ENCODE data around the gene PKNOX2. TPM values are rescaled to one million over a fixed set of nuclear protein-coding genes. Genes with fewer than 3 reads are reported as not detected.

The PKNOX2 gene
- total and polyA plus RNA-seq, 2 of the 8 experiments (the other 6 are each of a cell fraction or from before 2014, with no cell fraction given) = 2.0 TPM

DNA sequence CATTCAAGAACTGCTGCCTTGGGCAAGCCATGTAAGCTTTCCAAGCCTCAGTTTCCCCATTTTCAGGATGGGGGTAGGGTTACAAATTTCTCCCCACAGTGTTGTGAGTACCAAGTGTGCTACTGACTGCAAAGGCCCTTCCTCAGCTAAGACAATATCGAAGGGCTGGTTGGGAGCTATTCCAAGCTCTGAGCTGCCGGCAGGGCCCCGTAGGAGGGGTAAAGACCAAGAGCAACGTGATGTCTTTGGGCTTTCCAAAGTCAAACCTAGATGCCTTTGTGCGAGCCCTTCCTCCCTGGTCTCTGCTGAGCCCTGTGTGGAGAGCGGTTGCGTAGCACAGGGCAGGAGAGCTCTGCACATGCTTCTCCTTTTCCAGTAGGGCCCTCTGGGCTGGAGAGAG is 29.3 kb downstream of the PKNOX2 start:
- Histone ChIP-seq H3K14ac (ENCODE audit: insufficient read length) (no peak overlapping the region), H3K23ac (ENCODE audit: insufficient read length) (no peak overlapping the region), H2BK20ac (ENCODE audit: low read length) (no peak overlapping the region), H2AK5ac (ENCODE audit: low read depth, low read length) (no peak overlapping the region), H2BK12ac (ENCODE audit: low read depth, low read length) (no peak overlapping the region), H4K20me1 (replicated peaks in 1 of 2; ENCODE audit: control insufficient read depth in 1 of 2, insufficient read depth in 2 of 2, low read length in 2 of 2) (no peaks in the 10 kb centered on the region), H3K79me2 (ENCODE audit: control insufficient read depth in 1 of 2, insufficient read depth in 2 of 2, low read length in 2 of 2) (no peaks in the 10 kb centered on the region), H2BK15ac (ENCODE audit: low read length) (no peak overlapping the region), H3K9me3 (ENCODE audit: insufficient read depth in 2 of 2, low read depth in 1 of 2, low read length in 1 of 2) (peaks cover 0 to 5% of the 10 kb centered on the region in 2 experiments; a peak in 1 of 4 replicates), H3K18ac (ENCODE audit: extremely low read depth, low read length) (no peak overlapping the region), H4K8ac (ENCODE audit: extremely low read depth, insufficient read depth, low read length) (no peak overlapping the region), H3K36me3 (ENCODE audit: control insufficient read depth in 2 of 4, insufficient read depth in 4 of 4, low read length in 3 of 4) (0 out of 8 replicates have a peak, but pooled peaks cover 0 to 2% (median 0%) of the 10 kb centered on the region in 4 experiments), H3K4me1 (replicated peaks in 1 of 4; ENCODE audit: control insufficient read depth in 3 of 4, insufficient read depth in 4 of 4, low read length in 3 of 4) (peaks cover 0 to 7% (median 3%) of the 10 kb centered on the region in 4 experiments; a peak in 6 of 7 replicates), H2AFZ (ENCODE audit: low read length) (no peak overlapping the region), H3K4me2 (ENCODE audit: insufficient read depth in 1 of 2, low read depth in 2 of 2, low read length in 2 of 2) (no peak overlapping the region), H3K23me2 (ENCODE audit: low read depth, low read length) (no peaks in the 10 kb centered on the region), H3K27me3 (replicated peaks in 1 of 4; ENCODE audit: control insufficient read depth in 3 of 4, extremely low read depth in 1 of 4, insufficient read depth in 3 of 4, low read length in 3 of 4) (no peaks in the 10 kb centered on the region; a peak in 1 of 7 replicates), H2BK120ac (replicated peaks; ENCODE audit: low read depth, low read length) (no peak overlapping the region), H2BK5ac (ENCODE audit: low read depth, low read length) (no peak overlapping the region), H3K56ac (replicated peaks; ENCODE audit: insufficient read length, low read depth, low read length) (no peak overlapping the region), H3K4ac (replicated peaks; ENCODE audit: insufficient read length, low read depth, low read length) (no peak overlapping the region), H3K79me1 (ENCODE audit: low read depth, low read length) (no peaks in the 10 kb centered on the region), H4K91ac (replicated peaks; ENCODE audit: insufficient read length, low read length) (no peak overlapping the region), H3K4me3 (ENCODE audit: extremely low read depth in 1 of 4, insufficient read depth in 2 of 4, low read depth in 3 of 4, low read length in 4 of 4) (no peak overlapping the region), H4K5ac (ENCODE audit: insufficient read length, low read depth, low read length) (no peak overlapping the region), H3K9ac (replicated peaks in 1 of 4; ENCODE audit: extremely low read depth in 1 of 4, low read depth in 3 of 4, low read length in 3 of 4) (no peak overlapping the region), H3K27ac (ENCODE audit: low read depth, low read length) (no peak overlapping the region)
- ChIA-PET CTCF (ENCODE audit: partially characterized antibody) (interaction anchor here (0.8 to 1.5 kb wide), 7 partner anchors 9 to 235 kb away, joined by 3 to 6 read pairs (median 4); no protein-coding TSS in a partner anchor), POLR2A (ENCODE audit: partially characterized antibody) (no interaction called here)
- no peak for FAIRE-seq
- no peak for DNase-seq (ENCODE audit: low read depth in 1 of 2, low spot score in 2 of 2)
- 91% methylated on average over 7 of the region's 7 CpGs; no CpG with 5 or more reads in 1 of the 2 experiments for WGBS, 2 experiments (ENCODE audit: extremely low coverage in 1 of 2, insufficient coverage in 1 of 2, insufficient read length in 1 of 2, insufficient replicate concordance in 2 of 2, low coverage in 1 of 2, low lambda C conversion rate in 2 of 2, missing lambda C conversion rate in 1 of 2)
- no peak for TF ChIP-seq RBBP5 (IDR thresholded peaks at IDR 0.05; ENCODE audit: borderline replicate concordance, low read depth, low read length)
- TF ChIP-seq POLR2AphosphoS5 (IDR thresholded peaks at IDR 0.05; ENCODE audit: low read depth, low read length) = no peak
- no peak for TF ChIP-seq ATF2 (IDR thresholded peaks at IDR 0.05; ENCODE audit: low read length)
- no peak for TF ChIP-seq USF2 (IDR thresholded peaks at IDR 0.05; ENCODE audit: low read length)
- TF ChIP-seq SUZ12 (IDR thresholded peaks at IDR 0.05; ENCODE audit: low read length) = no peak
- TF ChIP-seq TAF7 (optimal IDR thresholded peaks at IDR 0.05; ENCODE audit: borderline replicate concordance, low read depth, low read length) = no peak
- TF ChIP-seq CHD2 (IDR thresholded peaks at IDR 0.05; ENCODE audit: low read length) = no peak
- no peak for TF ChIP-seq BACH1 (IDR thresholded peaks at IDR 0.05; ENCODE audit: low read length)
- no peak for TF ChIP-seq RXRA (IDR thresholded peaks at IDR 0.05; ENCODE audit: insufficient read depth, low read depth, low read length)
- TF ChIP-seq RAD21 (IDR thresholded peaks at IDR 0.05 in 1 of 2, conservative IDR thresholded peaks at IDR 0.05 in 1 of 2; ENCODE audit: low read depth in 2 of 2, low read length in 2 of 2) = no peak
- no peak for TF ChIP-seq SP2 (IDR thresholded peaks at IDR 0.05; ENCODE audit: low read length)

All from H1 (cell line).